Activated CD4-positive, alpha-beta T cell treated with anti-CD3 and anti-CD28 coated beads, Interleukin-2, amount 50 U/mL, for 16 hours (primary cell): ENCODE measurements around the gene CACNA1G.

ENCODE experiments used
- DNase-seq: peaks from one replicate; pipeline ENCODE4 v3.0.0-alpha.2; 2020

CACNA1G gene

GRCh38 chr17:50590946-50591737, 30.6 kb downstream of the CACNA1G start:
- DNase-seq = no peak

GRCh38 chr17:50593321-50593720, 32.8 kb downstream of the CACNA1G start:
- DNase-seq = no peak

GRCh38 chr17:50594128-50594823, 33.8 kb downstream of the CACNA1G start:
- no peak for DNase-seq

- DNase-seq = no peak
These were observed 34.4 kb downstream of the CACNA1G start for GRCh38 chr17:50594892-50595291.

- no peak for DNase-seq
These were observed 35.9 kb downstream of the CACNA1G start for GRCh38 chr17:50596191-50597037.

GRCh38 chr17:50598487-50598886, 38.0 kb downstream of the CACNA1G start:
- no peak for DNase-seq

GRCh38 chr17:50599606-50600005, 39.1 kb downstream of the CACNA1G start:
- no peak for DNase-seq

- no peak for DNase-seq
These were observed 41.4 kb downstream of the CACNA1G start for GRCh38 chr17:50601823-50602375.

- no peak for DNase-seq
These were observed 42.3 kb downstream of the CACNA1G start for GRCh38 chr17:50602836-50603235.

GRCh38 chr17:50603340-50603739, 42.8 kb downstream of the CACNA1G start:
- no peak for DNase-seq

GRCh38 chr17:50604513-50604912, 44.0 kb downstream of the CACNA1G start:
- DNase-seq = no peak

GRCh38 chr17:50605429-50605828, 44.9 kb downstream of the CACNA1G start:
- no peak for DNase-seq

GRCh38 chr17:50607522-50608175, 47.1 kb downstream of the CACNA1G start:
- no peak for DNase-seq

GRCh38 chr17:50608700-50609379, 48.3 kb downstream of the CACNA1G start:
- no peak for DNase-seq

GRCh38 chr17:50609380-50610074, 49.0 kb downstream of the CACNA1G start:
- DNase-seq = no peak

- no peak for DNase-seq
These were observed 51.1 kb downstream of the CACNA1G start for GRCh38 chr17:50611634-50612033.

- DNase-seq = no peak
These were observed 51.8 kb downstream of the CACNA1G start for GRCh38 chr17:50612281-50612680.

GRCh38 chr17:50613007-50613992, 52.8 kb downstream of the CACNA1G start:
- DNase-seq = no peak

GRCh38 chr17:50614471-50615051, 54.0 kb downstream of the CACNA1G start:
- DNase-seq = no peak

- DNase-seq = no peak
These were observed 55.3 kb downstream of the CACNA1G start for GRCh38 chr17:50615828-50616227.
